ENCODE results near the gene C19orf67. TPM values are rescaled to one million over a fixed set of nuclear protein-coding genes. Genes with fewer than 3 reads are reported as not detected.

C19orf67 gene
- total RNA-seq, result not detected

GRCh38 chr19:14085309-14085995 is at the start of gene C19orf67:
TSS of gene C19orf67 (minus strand) at chr19:14085783. CDS start at chr19:14085627, 156 bp downstream.
- no peak for DNase-seq

GRCh38 chr19:14135355-14135754 is 49.8 kb upstream of the C19orf67 start:
- DNase-seq, result no peak

- DNase-seq, result no peak
Measured at GRCh38 chr19:14127929-14128509, 42.4 kb upstream of the C19orf67 start.

GRCh38 chr19:14127176-14127575 is 41.6 kb upstream of the C19orf67 start:
- no peak for DNase-seq

- DNase-seq, result no peak
Measured at GRCh38 chr19:14122924-14123323, 37.3 kb upstream of the C19orf67 start.

- no peak for DNase-seq
Measured at GRCh38 chr19:14120497-14120780, 34.9 kb upstream of the C19orf67 start.

GRCh38 chr19:14119644-14120496 is 34.3 kb upstream of the C19orf67 start:
- DNase-seq, result no peak

- DNase-seq, result no peak
Measured at GRCh38 chr19:14119146-14119545, 33.6 kb upstream of the C19orf67 start.

- DNase-seq, result peak; percentile 51
Measured at GRCh38 chr19:14118165-14119051, 32.8 kb upstream of the C19orf67 start.

- DNase-seq, result peak; percentile 99
Measured at GRCh38 chr19:14117668-14118164, 32.1 kb upstream of the C19orf67 start, which contains the start of gene PRKACA. TSS of gene PRKACA (minus strand) at chr19:14117762. CDS start at chr19:14117547, 215 bp downstream.

GRCh38 chr19:14116918-14117578 is 31.5 kb upstream of the C19orf67 start:
- DNase-seq, result no peak

GRCh38 chr19:14116525-14116917 is 30.9 kb upstream of the C19orf67 start:
- no peak for DNase-seq

- DNase-seq, result no peak
Measured at GRCh38 chr19:14115756-14116155, 30.2 kb upstream of the C19orf67 start.

- no peak for DNase-seq
Measured at GRCh38 chr19:14114854-14115253, 29.3 kb upstream of the C19orf67 start.

GRCh38 chr19:14114439-14114838 is 28.9 kb upstream of the C19orf67 start:
- no peak for DNase-seq

GRCh38 chr19:14113762-14114414 is 28.3 kb upstream of the C19orf67 start:
- DNase-seq, result no peak

GRCh38 chr19:14112809-14113385 is 27.3 kb upstream of the C19orf67 start:
- no peak for DNase-seq

GRCh38 chr19:14112051-14112808 is 26.6 kb upstream of the C19orf67 start:
- DNase-seq, result no peak

GRCh38 chr19:14111486-14111885 is 25.9 kb upstream of the C19orf67 start:
- no peak for DNase-seq

GRCh38 chr19:14110650-14111049 is 25.1 kb upstream of the C19orf67 start:
- DNase-seq, result no peak
